A549 (cell line): ENCODE results near the gene SIM2. TPM values are rescaled to one million over a fixed set of nuclear protein-coding genes. Genes with fewer than 3 reads are reported as not detected.

Source experiments
- ATAC-seq, 2 experiments: fragments of 200-7000 bp in 1 of 2; fragments of >200 bp in 1 of 2; cut with Nextera tagmentation in 1 of 2; cut with Tn5 transposase in 1 of 2; 3 replicates each; pipeline versions ENCODE4 v1.8.0 to v1.9.1; 2018 to 2020; ENCODE audit warnings: mild to moderate bottlenecking in 1 of 2, moderate library complexity in 1 of 2
- CTCF ChIA-PET: fragments of 300-600 bp; sonication (Branson Sonifier 250); formaldehyde crosslinking; extraction: SDS; loops from one replicate; lab custom pipeline; 2021; ENCODE audit warnings: antibody characterized with exemption, inconsistent platforms; lab: Yijun Ruan, JAX
- POLR2A ChIA-PET: fragments of 350-600 bp; formaldehyde crosslinking; extraction: SDS; loops from one replicate; lab custom pipeline; 2021; ENCODE audit warnings: antibody characterized with exemption, inconsistent platforms; lab: Yijun Ruan, JAX
- DNase-seq, 2 experiments: peaks; one replicate each; pipeline versions ENCODE4 v3.0.0 to v3.0.0-alpha.2; 2011 to 2016; ENCODE audit warnings: low read depth in 1 of 2, low spot score in 1 of 2
- FAIRE-seq: peaks from 2 replicates; lab custom pipeline; 2011; peaks lifted over from hg19 to GRCh38; lab: Jason Lieb, UNC
- H3K27ac ChIP-seq, 2 experiments: fragments of >200 bp; sonication (Bioruptor Twin); formaldehyde crosslinking; 3 replicates each; pipeline ENCODE4 v1.5.1; 2016 to 2017
- H3K4me1 ChIP-seq: fragments of >200 bp; sonication (Bioruptor Twin); formaldehyde crosslinking; 3 replicates; pipeline ENCODE4 v1.6.1; 2016
- H3K4me2 ChIP-seq: fragments of >200 bp; sonication (Bioruptor Twin); formaldehyde crosslinking; 3 replicates; pipeline ENCODE4 v1.6.1; 2016
- H3K4me3 ChIP-seq: fragments of >200 bp; sonication (Bioruptor Twin); formaldehyde crosslinking; 3 replicates; pipeline ENCODE4 v1.5.1; 2016
- H3K9me3 ChIP-seq: fragments of >200 bp; sonication (Bioruptor Twin); formaldehyde crosslinking; 3 replicates; pipeline ENCODE4 v1.6.1; 2016
- BHLHE40 ChIP-seq: IDR thresholded peaks from 2 replicates; pipeline ENCODE4 v1.6.1; 2012; ENCODE audit warnings: low read depth, low read length, inconsistent platforms
- CBX8 ChIP-seq: fragments of 200-600 bp; sonication (generic); IDR thresholded peaks from 2 replicates; pipeline ENCODE4 v1.6.1; 2016
- CEBPB ChIP-seq, 2 experiments: fragments of >200 bp in 1 of 2; sonication (Bioruptor Twin) in 1 of 2; formaldehyde crosslinking in 1 of 2; IDR thresholded peaks; 2 replicates each; pipeline ENCODE4 v1.6.1; 2012 to 2016
- CHD2 ChIP-seq: fragments of 150-350 bp; IDR thresholded peaks from 2 replicates; pipeline ENCODE4 v1.6.1; 2014; ENCODE audit warnings: low read length; ENCODE audit not compliant: partially characterized antibody
- CHD4 ChIP-seq: fragments of 200-600 bp; sonication (generic); IDR thresholded peaks from 2 replicates; pipeline ENCODE4 v1.6.1; 2016; ENCODE audit warnings: antibody characterized with exemption, mild to moderate bottlenecking, borderline replicate concordance
- EP300 ChIP-seq, 2 experiments: fragments of >200 bp; sonication (Bioruptor Twin); formaldehyde crosslinking; IDR thresholded peaks; 2 replicates in 1 of 2; 3 replicates in 1 of 2; pipeline ENCODE4 v1.6.1; 2016 to 2017
- ESRRA ChIP-seq: fragments of 150-350 bp; IDR thresholded peaks from 2 replicates; pipeline ENCODE4 v1.6.1; 2014; ENCODE audit warnings: mild to moderate bottlenecking, low read length, borderline replicate concordance
- FOSB ChIP-seq: fragments of 250-450 bp; sonication (Bioruptor Pico); IDR thresholded peaks from 2 replicates; pipeline ENCODE4 v1.5.0; 2020; ENCODE audit warnings: mild to moderate bottlenecking, moderate library complexity
- FOSL2 ChIP-seq, 2 experiments: fragments of 450-650 bp in 1 of 2; fragments of >200 bp in 1 of 2; sonication (Bioruptor Twin) in 1 of 2; formaldehyde crosslinking; IDR thresholded peaks; 2 replicates each; pipeline versions ENCODE4 v1.5.0 to v1.6.1; 2016 to 2020; ENCODE audit warnings: mild to moderate bottlenecking in 1 of 2, moderate library complexity in 1 of 2
- FOXS1 ChIP-seq: fragments of 250-450 bp; sonication (Bioruptor Pico); IDR thresholded peaks from 2 replicates; pipeline ENCODE4 v1.5.0; 2020; ENCODE audit warnings: mild to moderate bottlenecking, moderate library complexity
- HOXA7 ChIP-seq: fragments of 250-450 bp; sonication (Bioruptor Pico); IDR thresholded peaks from 2 replicates; pipeline ENCODE4 v1.5.0; 2020; ENCODE audit warnings: mild to moderate bottlenecking, moderate library complexity
- HOXB5 ChIP-seq: fragments of 250-450 bp; sonication (Bioruptor Pico); IDR thresholded peaks from 2 replicates; pipeline ENCODE4 v1.5.0; 2020; ENCODE audit warnings: mild to moderate bottlenecking, moderate library complexity
- JUNB ChIP-seq: fragments of >200 bp; sonication (Bioruptor Twin); formaldehyde crosslinking; IDR thresholded peaks from 2 replicates; pipeline ENCODE4 v1.6.1; 2016
- KDM1A ChIP-seq: fragments of 200-600 bp; sonication (generic); IDR thresholded peaks from 2 replicates; pipeline ENCODE4 v1.6.1; 2016; ENCODE audit warnings: low read depth, mild to moderate bottlenecking
- KDM5A ChIP-seq: fragments of 200-600 bp; sonication (generic); IDR thresholded peaks from 2 replicates; pipeline ENCODE4 v1.6.1; 2016; ENCODE audit warnings: antibody characterized with exemption, mild to moderate bottlenecking
- MAZ ChIP-seq: fragments of 150-350 bp; IDR thresholded peaks from 2 replicates; pipeline ENCODE4 v1.6.1; 2014; ENCODE audit warnings: antibody characterized with exemption, low read depth, low read length, borderline replicate concordance
- MYC ChIP-seq: IDR thresholded peaks from 2 replicates; pipeline ENCODE4 v1.6.1; 2012; ENCODE audit warnings: mild to moderate bottlenecking, inconsistent platforms, low read length, improper control_type of control experiment, borderline replicate concordance
- NPAS2 ChIP-seq: fragments of 250-450 bp; sonication (Bioruptor Pico); IDR thresholded peaks from 2 replicates; pipeline ENCODE4 v1.8.0; 2022; ENCODE audit warnings: mild to moderate bottlenecking, moderate library complexity, borderline replicate concordance
- NR3C1 ChIP-seq: fragments of >200 bp; sonication (Bioruptor Twin); formaldehyde crosslinking; IDR thresholded peaks from 3 replicates; pipeline ENCODE4 v1.6.1; 2017
- RAD21 ChIP-seq, 2 experiments: fragments of >200 bp in 1 of 2; sonication (Bioruptor Twin) in 1 of 2; formaldehyde crosslinking in 1 of 2; IDR thresholded peaks in 1 of 2; conservative IDR thresholded peaks in 1 of 2; 2 replicates in 1 of 2; 3 replicates in 1 of 2; pipeline ENCODE4 v1.6.1; 2012 to 2018; ENCODE audit warnings: inconsistent platforms in 1 of 2
- RARB ChIP-seq: fragments of 250-450 bp; sonication (Bioruptor Pico); IDR thresholded peaks from 2 replicates; pipeline ENCODE4 v1.8.0; 2021; ENCODE audit warnings: mild to moderate bottlenecking, moderate library complexity
- RFX5 ChIP-seq: fragments of 450-650 bp; IDR thresholded peaks from 2 replicates; pipeline ENCODE4 v1.7.1; 2014; ENCODE audit warnings: antibody characterized with exemption, mild to moderate bottlenecking, moderate library complexity
- RNF2 ChIP-seq: fragments of 200-600 bp; sonication (generic); IDR thresholded peaks from 2 replicates; pipeline ENCODE4 v1.6.1; 2016; ENCODE audit warnings: low read depth, mild to moderate bottlenecking, antibody characterized with exemption, moderate library complexity, borderline replicate concordance
- TFCP2L1 ChIP-seq: fragments of 250-450 bp; sonication (Bioruptor Pico); IDR thresholded peaks from 2 replicates; pipeline ENCODE4 v1.5.0; 2021; ENCODE audit warnings: mild to moderate bottlenecking
- ZSCAN20 ChIP-seq: fragments of 250-450 bp; sonication (Bioruptor Pico); IDR thresholded peaks from 2 replicates; pipeline ENCODE4 v1.8.0; 2022; ENCODE audit warnings: mild to moderate bottlenecking, moderate library complexity
- WGBS: methylation state at CpG from one replicate; pipeline ENCODE4 v1.1.6; 2017; ENCODE audit errors: missing lambda C conversion rate; 5-methylcytosine and 5-hydroxymethylcytosine counted together
- polyA plus RNA-seq, 4 experiments: library from polyadenylated mRNA; depleted of rRNA in 3 of 4; stranded (reverse); fragments of >200 nt; fragmentation: RNase III in 1 of 4; extraction: RNeasy Plus Mini Kit Qiagen cat#74134 plus additional on column Dnase treatment in 1 of 4; gene quantifications; 2 replicates in 3 of 4; 3 replicates in 1 of 4; pipeline ENCODE4 v1.2.3, GENCODE V29; 2011 to 2017
- TF ChIP-seq, protein P1 (sequence below): fragments of >200 bp; sonication (Bioruptor Twin); formaldehyde crosslinking; IDR thresholded peaks from 3 replicates; pipeline ENCODE4 v1.5.1; 2016
- TF ChIP-seq, protein P2 (sequence below): IDR thresholded peaks from 2 replicates; pipeline ENCODE4 v1.6.1; 2012; ENCODE audit warnings: low read depth, borderline replicate concordance
- TF ChIP-seq, protein P3 (sequence below): IDR thresholded peaks from 2 replicates; pipeline ENCODE4 v1.6.1; 2012
- TF ChIP-seq, protein P4 (sequence below): fragments of >200 bp; sonication (Bioruptor Twin); formaldehyde crosslinking; IDR thresholded peaks from 3 replicates; pipeline ENCODE4 v1.6.1; 2016

Gene SIM2
- polyA plus RNA-seq, 2 of the 4 experiments (the other 2 are of a cell fraction) = 12.6 to 13.4 TPM

DNA sequence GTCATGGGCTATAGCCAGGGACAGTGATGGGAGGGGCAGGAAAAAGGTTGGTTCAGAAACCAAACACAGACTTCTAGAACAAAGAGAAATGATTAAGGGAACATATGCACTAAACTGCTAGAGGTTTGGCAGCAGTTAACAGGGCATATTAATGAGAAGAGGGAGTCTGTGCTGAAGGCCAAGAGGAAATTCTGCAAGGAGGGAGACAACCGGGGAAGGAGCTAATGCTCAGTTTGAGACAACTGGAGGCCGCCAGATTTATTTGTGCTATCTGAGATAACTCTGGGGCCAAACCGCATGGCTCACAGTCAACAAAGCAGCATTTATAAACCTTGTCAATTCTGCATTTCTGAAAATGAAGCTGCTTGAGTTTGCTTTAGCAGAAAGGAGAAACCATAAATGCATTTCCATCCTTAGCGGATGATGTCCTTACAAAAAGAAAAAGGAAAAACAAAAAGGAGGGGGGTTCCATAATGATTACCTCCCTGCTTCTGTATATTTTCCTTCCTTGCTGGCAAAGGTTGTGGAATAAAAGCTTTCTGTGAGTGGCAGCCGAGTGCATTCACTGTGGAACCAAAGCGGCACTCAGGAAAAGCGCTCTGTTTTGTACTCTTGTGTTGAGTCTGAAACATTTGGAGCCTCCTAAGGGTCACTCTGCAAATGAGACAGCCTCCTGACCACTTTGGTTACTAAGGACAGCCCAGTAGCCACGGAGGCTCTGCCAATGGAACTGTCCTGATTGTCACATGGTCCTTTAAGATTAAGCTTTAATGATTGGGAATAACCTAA lies 70.3 kb downstream of the SIM2 start:
- ChIA-PET POLR2A (no interaction called here), CTCF (interaction anchor here (0.6 to 1.0 kb wide), 2 partner anchors 23 to 440 kb away, joined by 3 read pairs; no protein-coding TSS in a partner anchor)
- Histone ChIP-seq H3K27ac (no peak overlapping the region), H3K4me1 (peaks cover 8% of the 10 kb centered on the region), H3K9me3 (no peaks in the 10 kb centered on the region), H3K4me3 (no peak overlapping the region), H3K4me2 (no peak overlapping the region)
- ATAC-seq = no peak
- DNase-seq = no peak
- no peak for FAIRE-seq
- 83% methylated on average over 8 of the region's 8 CpGs for WGBS
- no peak for TF ChIP-seq KDM1A
- no peak for TF ChIP-seq JUNB
- TF ChIP-seq NPAS2 = no peak
- no peak for TF ChIP-seq BHLHE40
- no peak for TF ChIP-seq TFCP2L1
- no peak for TF ChIP-seq FOSL2 (IDR thresholded peaks at IDR 0.05)
- TF ChIP-seq FOSL2 (CRISPR knock-in tag; IDR thresholded peaks at IDR 0.05) = no peak
- TF ChIP-seq, protein P1, sequence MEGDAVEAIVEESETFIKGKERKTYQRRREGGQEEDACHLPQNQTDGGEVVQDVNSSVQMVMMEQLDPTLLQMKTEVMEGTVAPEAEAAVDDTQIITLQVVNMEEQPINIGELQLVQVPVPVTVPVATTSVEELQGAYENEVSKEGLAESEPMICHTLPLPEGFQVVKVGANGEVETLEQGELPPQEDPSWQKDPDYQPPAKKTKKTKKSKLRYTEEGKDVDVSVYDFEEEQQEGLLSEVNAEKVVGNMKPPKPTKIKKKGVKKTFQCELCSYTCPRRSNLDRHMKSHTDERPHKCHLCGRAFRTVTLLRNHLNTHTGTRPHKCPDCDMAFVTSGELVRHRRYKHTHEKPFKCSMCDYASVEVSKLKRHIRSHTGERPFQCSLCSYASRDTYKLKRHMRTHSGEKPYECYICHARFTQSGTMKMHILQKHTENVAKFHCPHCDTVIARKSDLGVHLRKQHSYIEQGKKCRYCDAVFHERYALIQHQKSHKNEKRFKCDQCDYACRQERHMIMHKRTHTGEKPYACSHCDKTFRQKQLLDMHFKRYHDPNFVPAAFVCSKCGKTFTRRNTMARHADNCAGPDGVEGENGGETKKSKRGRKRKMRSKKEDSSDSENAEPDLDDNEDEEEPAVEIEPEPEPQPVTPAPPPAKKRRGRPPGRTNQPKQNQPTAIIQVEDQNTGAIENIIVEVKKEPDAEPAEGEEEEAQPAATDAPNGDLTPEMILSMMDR = no peak
- TF ChIP-seq KDM5A = no peak
- TF ChIP-seq, protein P2, sequence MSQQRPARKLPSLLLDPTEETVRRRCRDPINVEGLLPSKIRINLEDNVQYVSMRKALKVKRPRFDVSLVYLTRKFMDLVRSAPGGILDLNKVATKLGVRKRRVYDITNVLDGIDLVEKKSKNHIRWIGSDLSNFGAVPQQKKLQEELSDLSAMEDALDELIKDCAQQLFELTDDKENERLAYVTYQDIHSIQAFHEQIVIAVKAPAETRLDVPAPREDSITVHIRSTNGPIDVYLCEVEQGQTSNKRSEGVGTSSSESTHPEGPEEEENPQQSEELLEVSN = no peak
- TF ChIP-seq CEBPB (IDR thresholded peaks at IDR 0.05) = no peak
- no peak for TF ChIP-seq CHD2
- TF ChIP-seq, protein P3, sequence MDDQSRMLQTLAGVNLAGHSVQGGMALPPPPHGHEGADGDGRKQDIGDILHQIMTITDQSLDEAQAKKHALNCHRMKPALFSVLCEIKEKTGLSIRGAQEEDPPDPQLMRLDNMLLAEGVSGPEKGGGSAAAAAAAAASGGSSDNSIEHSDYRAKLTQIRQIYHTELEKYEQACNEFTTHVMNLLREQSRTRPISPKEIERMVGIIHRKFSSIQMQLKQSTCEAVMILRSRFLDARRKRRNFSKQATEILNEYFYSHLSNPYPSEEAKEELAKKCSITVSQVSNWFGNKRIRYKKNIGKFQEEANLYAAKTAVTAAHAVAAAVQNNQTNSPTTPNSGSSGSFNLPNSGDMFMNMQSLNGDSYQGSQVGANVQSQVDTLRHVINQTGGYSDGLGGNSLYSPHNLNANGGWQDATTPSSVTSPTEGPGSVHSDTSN = no peak
- TF ChIP-seq ESRRA = no peak
- no peak for TF ChIP-seq FOXS1 (CRISPR knock-in tag)
- TF ChIP-seq RARB (CRISPR knock-in tag) = no peak
- no peak for TF ChIP-seq NR3C1

DNA sequence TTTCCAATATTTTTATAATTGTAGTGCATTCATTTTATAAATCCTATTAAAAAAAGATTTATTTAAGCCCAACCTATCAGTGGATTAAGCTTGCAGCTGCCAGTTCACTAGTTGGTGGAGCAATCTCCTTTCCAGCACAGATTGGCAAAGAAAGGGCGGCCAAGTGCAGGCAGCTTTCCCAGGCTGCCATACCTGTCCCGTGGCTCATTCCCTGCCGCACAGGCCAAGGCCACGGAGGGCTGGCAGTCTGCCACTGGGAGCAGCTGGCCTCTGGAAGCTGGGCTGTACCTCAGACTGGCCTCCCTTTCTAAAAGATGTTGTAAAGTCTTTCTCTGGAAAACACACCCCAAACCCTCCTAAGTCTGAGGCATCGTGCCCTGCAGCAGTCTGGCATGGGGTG lies 74.2 kb downstream of the SIM2 start:
- no peaks in the 10 kb centered on the region for H3K9me3 ChIP-seq
- no peak for TF ChIP-seq NPAS2
- no peak for TF ChIP-seq CBX8
- TF ChIP-seq NR3C1 = no peak
- TF ChIP-seq, all 56 proteins: peak for 0
- FAIRE-seq (no peak), DNase-seq (peak in 1 of 2 experiments; percentile 26), ATAC-seq (peak; percentile 23 to 43; a peak in 3 of 6 replicates)
- 61% methylated on average over 5 of the region's 5 CpGs for WGBS
- Histone ChIP-seq H3K27ac (peak overlapping the region; percentile 19 to 73; a peak in 4 of 6 replicates), H3K4me1 (peaks cover 8% of the 10 kb centered on the region), H3K4me2 (peak overlapping the region; percentile 0; the same call in 1 of the 3 replicates), H3K4me3 (no peak overlapping the region)
- ChIA-PET POLR2A (no interaction called here), CTCF (interaction anchor here (2.0 kb wide), 1 partner anchor 18 kb away, joined by 4 read pairs; no protein-coding TSS in a partner anchor)

DNA sequence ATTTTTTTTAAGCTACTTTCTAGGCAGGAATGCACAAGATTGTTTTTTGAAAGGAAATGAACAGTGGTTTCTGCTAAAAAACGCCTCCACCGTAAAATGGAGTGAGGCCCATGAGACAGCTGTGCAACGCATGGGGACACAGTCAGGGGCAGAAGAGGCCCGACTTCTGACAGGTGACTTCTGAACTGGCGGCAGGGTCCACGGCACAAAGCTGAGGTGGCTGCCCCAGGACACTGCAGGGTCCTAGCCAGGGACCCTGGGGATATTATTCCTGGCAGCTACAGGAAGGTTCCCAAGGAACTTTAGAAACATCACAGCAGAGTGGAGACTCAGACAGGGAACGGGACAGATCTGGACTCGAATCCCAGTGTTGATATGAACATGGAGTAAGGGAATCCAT lies 75.1 kb downstream of the SIM2 start:
- H3K27ac ChIP-seq = peak overlapping the region in 1 of 2 experiments; percentile 28; a peak in 1 of 6 replicates
- ChIA-PET CTCF (interaction anchor here (0.6 to 2.0 kb wide), 3 partner anchors 19 to 1870 kb away, joined by 3 to 4 read pairs (median 3); no protein-coding TSS in a partner anchor), POLR2A (no interaction called here)
- WGBS = 72% methylated on average over 8 of the region's 8 CpGs
- H3K9me3 ChIP-seq = no peaks in the 10 kb centered on the region
- H3K4me2 ChIP-seq = no peak overlapping the region
- ATAC-seq = no peak
- FAIRE-seq = no peak
- H3K4me1 ChIP-seq = peaks cover 8% of the 10 kb centered on the region
- no peak overlapping the region for H3K4me3 ChIP-seq
- DNase-seq = no peak
- TF ChIP-seq, protein P4, sequence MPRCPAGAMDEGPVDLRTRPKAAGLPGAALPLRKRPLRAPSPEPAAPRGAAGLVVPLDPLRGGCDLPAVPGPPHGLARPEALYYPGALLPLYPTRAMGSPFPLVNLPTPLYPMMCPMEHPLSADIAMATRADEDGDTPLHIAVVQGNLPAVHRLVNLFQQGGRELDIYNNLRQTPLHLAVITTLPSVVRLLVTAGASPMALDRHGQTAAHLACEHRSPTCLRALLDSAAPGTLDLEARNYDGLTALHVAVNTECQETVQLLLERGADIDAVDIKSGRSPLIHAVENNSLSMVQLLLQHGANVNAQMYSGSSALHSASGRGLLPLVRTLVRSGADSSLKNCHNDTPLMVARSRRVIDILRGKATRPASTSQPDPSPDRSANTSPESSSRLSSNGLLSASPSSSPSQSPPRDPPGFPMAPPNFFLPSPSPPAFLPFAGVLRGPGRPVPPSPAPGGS = no peak
- TF ChIP-seq CHD4 (no peak), FOSL2 (IDR thresholded peaks at IDR 0.05) (no peak), FOSL2 (CRISPR knock-in tag; IDR thresholded peaks at IDR 0.05) (no peak), KDM1A (no peak), NR3C1 (no peak), KDM5A (no peak), MYC (no peak), HOXB5 (CRISPR knock-in tag) (no peak), RNF2 (no peak), ZSCAN20 (no peak), MAZ (no peak), HOXA7 (CRISPR knock-in tag) (no peak), EP300 (IDR thresholded peaks at IDR 0.05) (no peak), FOSB (CRISPR knock-in tag) (no peak), RFX5 (no peak), RAD21 (conservative IDR thresholded peaks at IDR 0.05 in 1 of 2, IDR thresholded peaks at IDR 0.05 in 1 of 2) (no peak)
